HG02763 (cell line): Measurements from ENCODE around the gene TMEM176B.
"Not testable (repeated sequence)": the region's sequence is repeated elsewhere in the genome, so short reads cannot be mapped to it uniquely, and the experiment has no call there.

Experiments
- ATAC-seq: cut with Tn5 transposase; IDR thresholded peaks from one replicate; pipeline ENCODE4 v1.9.1; 2021; ENCODE audit warnings: mild to moderate bottlenecking, moderate library complexity; ENCODE audit not compliant: unreplicated experiment

Gene TMEM176B

DNA sequence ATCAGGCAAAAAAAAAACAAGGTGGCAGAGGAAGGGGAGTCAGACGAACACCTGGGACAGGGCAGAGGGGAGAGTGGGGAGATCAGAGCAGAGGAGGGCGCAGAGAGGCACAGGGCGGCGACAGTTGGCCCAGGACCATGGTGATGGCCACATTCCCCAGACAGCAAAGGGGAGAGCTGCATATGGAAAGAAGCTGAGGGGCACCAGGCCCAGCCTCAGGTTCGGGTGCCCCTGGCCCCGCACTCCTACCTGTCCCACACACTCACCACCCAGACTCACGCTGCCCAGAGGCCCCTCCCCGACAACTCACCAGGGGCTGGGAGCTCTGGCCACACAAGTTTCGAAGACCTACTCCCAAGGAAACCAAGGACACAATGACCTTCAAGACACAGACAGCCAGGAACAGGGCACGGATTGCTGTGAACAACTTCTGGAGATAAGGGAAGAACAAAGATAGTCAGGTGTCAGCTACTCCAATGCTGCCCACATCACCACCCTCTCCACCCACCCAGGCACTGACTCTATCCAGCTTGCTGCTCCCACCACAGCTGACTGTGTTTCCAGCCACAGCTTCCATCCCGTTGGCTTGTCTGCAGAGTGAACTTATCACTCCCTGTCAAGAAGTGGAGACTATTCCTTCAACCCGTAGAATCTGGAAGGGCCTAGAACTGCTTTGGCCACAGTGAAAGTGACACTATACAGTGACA lies 8.3 kb downstream of the TMEM176B start:
- ATAC-seq, result no peak

DNA sequence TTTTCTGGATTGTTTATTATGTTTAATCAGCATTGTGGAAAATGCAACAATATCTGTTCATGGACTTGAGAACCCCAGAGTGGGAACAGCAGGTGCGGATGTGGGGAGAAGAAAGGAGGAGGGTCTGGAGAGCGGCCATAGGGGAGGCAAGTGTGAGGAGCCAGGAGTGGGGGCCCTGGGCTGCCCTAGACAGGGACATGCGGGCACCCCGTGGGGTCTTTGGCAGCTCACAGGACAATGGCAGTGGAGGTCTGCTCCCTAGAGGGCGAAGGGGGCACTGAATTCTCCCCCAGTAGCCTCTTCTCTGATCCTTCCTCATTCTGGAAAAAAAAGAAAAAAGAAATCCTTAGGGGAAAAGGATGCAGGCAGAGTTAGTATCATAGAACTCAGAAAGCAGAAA lies 8.9 kb downstream of the TMEM176B start:
- ATAC-seq, result no peak

DNA sequence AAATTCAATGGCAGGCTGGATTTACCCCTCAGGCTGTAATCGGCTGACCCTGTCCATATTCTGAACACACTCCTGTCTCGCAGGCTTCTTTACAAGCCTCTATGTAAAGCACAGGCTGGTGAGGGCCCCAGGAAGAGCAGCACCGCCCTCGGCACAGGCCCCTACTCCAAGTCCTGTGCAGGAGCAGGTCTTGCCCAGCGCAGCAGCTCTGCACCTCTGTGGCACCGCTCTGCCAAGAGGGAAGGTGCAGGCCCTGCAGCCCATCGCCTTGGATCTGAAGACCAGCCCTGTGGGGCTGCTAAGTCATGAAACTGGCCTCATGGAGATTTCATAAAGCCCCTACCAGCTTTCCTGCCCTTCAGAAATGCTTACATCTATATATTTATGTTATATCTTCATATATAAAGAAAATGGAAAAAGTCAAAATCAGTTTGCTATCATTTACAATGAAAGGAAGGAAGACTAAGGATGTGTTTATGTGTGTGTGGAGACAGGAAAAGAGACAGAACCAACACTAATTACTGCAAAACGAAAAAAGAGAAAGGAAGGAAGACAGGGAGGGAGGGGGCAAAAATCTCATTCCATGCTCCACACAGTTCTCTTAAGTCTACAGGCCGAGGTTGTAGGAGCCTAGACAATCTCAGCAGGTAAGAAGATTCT lies 9.6 kb downstream of the TMEM176B start:
- no peak for ATAC-seq

DNA sequence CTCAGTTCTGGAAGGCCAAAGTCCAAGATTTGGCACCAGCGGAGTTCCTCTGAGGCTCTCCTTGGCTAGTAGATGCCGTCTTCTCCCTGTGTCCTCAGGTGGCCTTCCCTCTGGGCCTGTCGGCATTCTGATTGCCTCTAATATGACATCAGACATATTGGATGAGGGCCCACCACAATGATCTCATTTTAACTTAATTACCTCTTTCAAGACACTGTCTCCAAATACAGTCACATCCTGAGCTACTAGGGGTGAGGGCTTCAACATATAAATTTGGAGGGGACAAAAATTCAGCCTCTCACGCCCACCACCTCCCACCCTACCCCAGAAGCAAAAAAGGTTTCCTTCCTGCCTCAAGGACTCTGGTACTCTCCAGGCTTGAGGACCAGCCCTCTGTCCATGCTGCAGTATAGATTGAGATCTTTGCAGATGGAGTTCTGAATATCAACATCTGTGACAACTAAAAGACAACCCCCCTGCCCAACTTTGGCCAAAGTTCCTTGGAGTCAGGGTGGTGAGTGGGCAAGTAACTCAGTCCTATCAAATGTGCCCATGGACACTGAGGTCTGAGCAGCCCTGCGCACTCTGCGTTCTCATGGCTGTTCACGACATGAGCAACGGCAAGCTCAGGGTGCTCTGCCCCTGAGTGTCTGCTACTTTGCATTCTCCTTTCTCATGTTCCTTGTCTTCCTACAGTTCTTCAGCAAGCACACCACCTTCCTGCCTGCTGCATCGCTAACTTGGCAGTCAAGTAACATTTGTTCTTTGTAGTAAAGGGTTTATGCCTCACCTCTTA lies 11.5 kb downstream of the TMEM176B start:
- ATAC-seq, result no peak

DNA sequence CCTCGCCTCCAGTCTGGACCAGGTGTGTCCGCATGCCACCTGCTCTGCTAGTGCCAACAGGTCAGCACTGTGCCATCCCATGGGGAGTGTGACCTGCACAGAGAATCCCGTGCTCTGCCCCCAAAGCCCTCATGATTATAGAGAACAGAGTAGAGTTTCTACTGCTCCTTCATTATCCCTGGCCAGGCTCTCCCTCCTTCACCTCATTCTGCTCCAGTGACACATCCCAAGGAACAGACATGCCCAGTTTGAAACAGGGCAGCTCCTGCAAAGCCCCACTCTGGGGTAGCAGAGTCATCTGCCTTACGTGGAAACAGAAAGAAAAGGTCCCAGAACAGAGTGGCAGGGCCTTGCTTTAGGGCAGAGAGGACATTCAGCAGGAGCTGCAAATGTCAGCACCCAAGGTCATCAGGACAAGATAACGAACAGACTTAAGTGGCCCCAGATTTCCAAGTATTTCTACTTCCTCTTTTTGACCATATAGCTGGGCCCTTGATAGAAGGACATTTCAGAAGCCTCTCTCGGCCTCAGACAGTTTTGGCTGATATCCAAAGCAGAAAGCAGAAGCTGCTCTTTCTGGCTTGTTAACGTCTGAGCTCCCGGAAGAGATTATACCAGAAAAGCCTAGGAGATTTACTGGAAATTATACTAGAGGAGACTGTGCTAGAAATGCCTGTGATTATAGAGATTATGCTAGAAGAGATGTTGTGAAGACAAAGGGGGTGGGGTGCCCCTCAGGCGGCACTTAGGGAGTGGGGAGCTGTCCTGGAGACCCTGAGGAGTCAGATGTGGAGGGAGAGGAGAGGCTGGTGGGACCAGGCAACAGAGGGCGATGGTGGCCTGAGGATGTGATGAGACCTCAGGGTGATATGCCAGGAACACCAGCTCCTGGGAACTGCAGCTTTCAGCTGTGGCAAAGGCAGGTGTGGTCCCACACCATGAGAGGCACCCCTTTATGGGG lies 12.6 kb downstream of the TMEM176B start:
- no peak for ATAC-seq

DNA sequence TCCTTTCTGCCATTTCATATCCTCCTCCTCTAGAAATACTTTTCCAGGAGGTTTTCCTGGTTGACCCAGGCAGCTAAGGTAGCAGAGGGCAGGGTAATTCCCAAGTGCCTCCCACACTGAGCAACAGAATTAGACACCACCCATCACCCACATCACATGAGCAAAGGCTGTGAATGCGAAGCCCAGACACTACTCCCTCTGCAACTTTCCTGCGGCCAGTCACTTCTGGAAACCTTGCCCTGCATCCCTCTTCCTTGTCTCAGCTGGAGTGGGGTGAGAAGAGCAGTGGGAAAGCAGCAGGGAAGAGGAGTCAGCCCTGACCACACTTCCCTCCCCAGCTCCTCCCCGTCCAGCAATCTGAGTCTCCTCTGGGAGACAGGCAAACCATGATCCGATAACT lies 15.2 kb downstream of the TMEM176B start:
- no peak for ATAC-seq

DNA sequence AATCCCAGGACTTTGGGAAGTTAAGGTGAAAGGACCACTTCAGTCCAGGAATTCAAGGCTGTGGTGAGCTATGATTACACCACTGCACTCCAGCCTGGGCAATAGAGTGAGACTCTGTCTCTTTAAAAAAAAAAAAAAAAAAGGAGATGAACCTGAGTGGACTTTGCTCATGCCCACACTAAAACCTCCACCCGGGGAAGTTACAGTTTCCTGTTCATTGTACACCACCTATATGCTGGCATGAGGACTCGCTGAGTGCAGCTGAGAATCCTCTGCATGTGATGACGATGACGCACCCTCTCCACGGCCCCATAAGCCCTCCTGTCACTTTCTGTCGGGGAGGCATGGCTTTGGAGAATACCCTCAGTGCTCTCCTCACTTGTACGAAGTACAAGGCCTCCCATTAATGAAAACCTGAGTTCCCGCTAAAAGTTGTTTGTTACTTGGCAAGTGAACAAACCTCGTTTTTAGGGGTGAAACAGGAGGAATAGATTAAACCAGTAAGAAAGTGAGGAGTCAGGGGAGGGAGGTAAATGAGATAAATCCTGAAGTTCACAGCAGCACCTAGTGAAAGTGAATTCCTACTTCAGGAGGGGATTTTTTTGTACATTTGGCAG lies 15.9 kb downstream of the TMEM176B start:
- ATAC-seq, result no peak

DNA sequence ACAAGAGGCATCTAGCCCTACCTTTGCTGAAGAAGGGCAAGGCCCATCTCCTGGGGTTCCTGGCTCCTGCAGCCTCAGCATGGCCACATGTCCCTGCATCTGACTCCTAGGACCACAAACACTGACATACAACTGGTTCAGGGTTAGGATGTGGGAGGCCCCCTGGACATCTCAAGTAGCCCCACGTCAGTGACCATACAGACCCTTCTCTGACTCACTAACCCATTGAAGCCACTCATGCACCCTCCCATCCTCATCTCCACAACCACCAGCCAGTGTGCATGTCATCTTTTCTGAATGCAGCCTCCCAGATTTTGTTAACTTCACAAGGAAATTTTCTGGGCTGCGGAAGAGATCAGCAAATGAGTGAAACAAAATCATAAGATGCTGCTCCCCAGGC lies 18.2 kb downstream of the TMEM176B start:
- no peak for ATAC-seq

DNA sequence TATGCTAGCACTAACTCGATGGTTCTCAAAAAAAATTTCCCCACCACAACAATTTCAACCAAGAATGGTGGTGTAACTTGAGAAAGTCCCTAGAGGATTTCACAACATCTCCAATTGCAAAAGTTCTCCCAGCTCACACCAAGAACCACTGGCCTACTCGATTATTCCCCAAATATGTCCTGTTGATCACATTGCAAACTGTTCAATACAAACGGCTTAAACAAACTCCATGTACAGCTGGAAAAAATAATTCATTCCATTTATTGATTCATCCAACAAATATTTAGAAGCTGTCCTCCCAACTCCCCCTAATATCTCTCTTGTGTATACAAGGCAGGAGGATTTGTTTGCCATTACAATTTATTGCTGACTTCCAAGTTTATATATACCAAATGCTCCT lies 19.1 kb downstream of the TMEM176B start:
- no peak for ATAC-seq

DNA sequence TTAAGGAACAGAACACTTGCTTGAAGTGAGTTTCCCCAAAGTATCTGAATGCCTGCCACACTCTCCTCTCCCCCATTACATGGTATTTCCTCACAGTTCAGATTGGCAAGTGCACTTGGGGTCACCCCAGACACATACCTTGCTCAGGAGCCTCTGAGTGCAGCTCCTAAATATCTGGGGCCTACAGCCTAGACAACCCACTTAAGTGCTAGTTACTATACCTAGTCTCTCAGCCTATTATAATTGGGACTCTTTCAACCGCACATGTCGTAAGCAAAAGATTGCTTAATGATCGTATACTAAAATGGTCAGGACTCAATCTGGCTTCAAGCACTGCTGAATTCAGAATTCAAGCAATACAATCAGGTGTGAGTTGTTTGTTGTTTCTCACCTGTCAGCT lies 19.9 kb downstream of the TMEM176B start:
- ATAC-seq, result no peak

DNA sequence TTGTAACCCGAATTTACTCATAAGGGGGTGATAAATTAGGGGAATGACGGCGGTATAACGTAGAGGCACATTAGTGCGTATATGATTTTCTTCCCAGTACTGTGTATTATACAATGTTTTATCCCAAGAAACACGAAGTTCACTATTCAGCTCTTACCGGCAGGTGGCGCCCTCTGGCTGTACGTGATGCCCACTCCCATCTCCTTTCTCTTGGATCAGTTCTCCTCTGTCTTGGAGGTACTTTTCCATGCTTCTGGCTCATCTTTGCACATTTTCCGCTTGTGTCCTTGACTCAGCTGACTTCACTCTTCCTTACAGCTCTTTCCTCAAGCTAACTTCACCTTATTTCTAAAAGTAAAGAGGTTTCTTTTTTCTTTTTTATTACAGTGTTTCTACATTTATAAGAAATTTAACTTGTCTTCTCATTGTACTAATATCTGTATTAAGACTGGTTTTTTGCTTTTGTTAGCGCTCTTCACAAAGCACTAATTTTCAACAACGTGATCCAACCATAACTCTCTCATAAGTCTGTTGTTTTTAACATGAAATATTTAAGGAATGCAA lies 21.3 kb downstream of the TMEM176B start:
- ATAC-seq, result peak; percentile 54

DNA sequence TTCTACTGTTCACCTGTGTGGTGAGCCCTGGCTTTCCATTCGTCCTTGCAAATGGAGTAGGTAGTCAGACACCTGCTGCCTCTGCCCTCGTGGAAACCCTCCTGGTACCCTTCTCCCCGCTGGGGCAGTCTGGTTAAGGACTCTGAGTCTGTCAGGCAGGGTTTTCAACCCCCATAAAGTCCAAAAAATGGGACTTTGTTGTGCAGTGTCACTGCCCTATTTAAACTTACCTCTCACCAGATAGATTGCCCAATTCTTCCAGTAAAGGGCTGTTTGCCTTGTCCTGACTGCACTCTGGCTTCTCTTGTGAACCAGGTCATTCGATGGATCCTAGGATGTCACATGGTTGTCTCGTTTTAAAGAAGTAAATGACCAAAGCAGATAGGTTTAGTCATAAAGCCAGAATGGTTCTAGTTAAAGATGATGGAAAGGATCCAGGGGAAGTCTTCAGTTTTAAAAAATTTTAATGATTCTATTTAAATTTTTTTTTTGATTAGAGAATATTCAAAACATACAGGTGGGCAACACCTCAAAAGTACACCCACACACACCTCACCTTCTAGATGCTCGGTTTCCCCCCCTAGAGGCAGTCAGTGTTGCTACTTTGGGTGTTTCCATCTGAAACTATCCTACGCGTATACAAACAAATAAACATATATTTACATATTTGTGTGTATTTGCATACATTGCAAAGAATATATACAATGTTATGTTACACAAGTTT lies 22.0 kb downstream of the TMEM176B start:
- no peak for ATAC-seq

DNA sequence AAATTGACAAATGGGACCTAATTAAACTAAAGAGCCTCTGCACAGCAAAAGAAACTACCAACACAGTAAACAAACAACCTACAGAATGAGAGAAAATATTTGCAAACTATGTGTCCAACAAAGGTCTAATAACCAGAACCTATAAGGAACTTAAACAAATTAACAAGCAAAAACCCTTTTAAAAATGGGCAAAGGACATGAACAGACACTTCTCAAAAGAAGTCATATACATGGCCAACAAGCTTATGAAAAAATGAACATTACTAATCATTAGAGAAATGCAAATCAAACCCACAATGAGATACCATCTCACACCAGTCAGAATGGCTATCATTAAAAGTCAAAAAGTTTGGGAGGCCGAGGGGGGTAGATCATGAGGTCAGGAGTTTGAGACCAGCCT lies 26.0 kb downstream of the TMEM176B start:
- not testable (repeated sequence) for ATAC-seq

DNA sequence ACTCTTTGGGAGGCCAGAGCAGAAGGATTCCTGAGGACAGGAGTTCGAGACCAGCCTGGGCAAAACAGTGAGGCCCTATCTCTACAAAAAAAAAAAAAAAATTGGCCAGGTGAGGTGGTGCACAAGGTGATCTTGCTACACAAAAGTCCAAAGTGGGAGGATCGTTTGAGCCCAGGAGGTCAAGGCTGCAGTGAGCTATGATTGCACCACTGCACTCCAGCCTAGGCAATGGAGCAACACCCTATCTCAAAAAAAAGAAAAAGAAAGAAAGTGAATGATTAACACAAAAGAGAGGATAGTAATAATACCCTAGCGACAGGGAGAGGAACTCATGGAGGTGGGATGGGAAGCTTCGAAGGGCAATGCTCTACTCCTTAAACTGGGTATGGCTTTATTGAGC lies 30.4 kb downstream of the TMEM176B start:
- ATAC-seq, result no peak

DNA sequence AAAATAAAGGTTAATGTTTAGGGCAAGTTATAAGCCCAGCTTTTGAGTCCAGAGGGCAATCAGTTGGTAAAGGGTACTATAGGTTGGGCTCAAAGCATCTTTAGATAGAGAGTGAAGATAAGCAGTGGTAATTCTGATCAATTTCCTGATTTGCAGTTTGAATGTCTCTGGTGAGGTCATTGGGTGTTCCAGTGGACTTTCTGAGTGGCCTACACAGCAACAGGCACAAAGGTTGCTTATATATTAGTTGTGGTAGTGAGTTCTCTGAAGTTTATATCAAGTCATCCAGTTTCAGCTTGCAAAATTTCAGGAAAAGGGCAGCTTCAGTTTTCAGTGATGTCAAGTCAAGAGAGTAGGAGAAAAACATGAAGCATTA lies 33.8 kb downstream of the TMEM176B start:
- ATAC-seq, result no peak

DNA sequence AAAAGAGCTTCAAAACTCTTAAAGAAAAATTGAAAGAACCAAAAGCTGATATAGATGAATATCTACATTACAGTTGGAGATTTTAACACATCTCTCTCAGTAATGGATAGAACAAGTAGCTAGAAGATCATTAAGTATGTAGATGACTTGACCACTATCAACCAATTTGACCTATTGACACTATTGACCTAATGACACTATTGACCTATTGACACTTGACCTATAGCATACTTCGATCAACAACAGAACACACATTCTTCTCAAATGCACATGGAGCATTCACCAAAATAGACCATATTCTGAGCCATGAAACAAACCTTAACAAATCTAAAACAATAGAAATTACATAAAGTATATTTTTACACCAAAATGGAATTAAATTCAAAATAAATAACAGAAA lies 40.7 kb downstream of the TMEM176B start:
- no peak for ATAC-seq

DNA sequence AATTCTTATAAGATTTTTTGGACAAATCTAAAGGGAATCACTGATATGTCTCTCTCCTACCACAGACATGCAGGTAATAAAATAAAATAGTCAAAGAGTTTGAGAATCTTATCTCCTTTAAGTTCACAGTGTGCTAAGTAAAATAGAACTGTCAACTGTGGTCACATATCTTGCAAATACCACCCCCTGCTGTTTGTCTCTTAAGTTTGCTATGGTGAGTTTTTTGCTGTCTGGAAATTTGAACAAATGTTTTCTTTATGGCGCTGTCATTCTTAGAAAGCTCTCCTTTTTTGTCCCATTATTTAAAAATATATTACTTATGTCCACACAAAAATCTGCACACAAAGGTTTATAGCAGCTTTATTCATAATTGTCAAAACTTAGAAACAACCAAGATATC lies 43.3 kb downstream of the TMEM176B start:
- ATAC-seq, result no peak

DNA sequence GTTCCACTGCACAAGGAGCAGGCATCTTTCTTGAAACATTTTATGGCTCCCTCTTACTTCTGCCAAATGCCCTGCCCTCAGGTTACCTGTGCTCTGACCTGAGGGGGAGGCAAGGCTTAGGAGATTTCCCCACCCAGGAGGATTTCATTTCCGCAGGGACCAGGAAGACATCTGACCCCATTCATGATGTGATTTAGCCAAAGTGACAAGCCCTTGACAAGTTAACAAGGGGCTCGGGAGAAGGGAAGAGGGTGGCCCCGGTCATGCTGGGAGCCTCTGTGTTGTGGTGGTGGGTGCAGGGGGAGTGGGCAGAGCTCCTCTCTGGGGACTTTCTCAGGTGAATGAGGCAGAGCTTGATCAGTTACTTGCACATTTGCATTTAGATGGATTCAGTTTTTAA lies 44.0 kb downstream of the TMEM176B start:
- ATAC-seq, result no peak

DNA sequence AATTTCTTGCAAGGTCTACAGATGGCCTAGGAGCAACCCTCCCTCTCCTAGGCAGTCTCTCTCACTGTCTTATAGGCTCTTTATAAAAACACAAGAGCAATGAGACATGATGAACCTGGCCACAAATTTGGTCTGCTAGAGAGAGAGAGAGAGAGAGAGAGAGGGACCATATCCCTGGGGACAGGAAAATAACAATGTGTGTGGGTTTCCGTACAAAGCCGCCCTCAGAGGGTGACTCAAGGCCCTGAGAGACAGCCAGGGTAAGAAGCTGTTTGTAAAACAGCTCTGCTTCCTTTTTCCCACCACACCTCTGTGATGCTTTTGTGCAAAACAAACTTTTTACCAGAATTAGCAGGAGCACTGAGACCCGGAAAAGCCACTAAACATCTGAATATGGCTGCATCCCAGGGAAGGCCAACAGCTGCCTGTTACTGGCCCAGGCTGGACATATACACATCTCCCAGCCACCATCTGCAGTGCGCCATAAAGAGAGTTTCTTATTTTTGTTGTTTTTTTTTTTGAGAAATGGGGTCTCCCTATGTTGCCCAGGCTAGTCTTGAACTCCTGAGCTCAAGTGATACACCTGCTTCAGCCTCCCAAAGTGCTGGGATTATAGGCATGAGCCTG lies 44.6 kb downstream of the TMEM176B start:
- no peak for ATAC-seq
